Eye (tissue), 1 donor: ENCODE data around the gene DENND5A.
"Not testable (repeated sequence)": the region's sequence is repeated elsewhere in the genome, so short reads cannot be mapped to it uniquely, and the experiment has no call there.

Experiments used
- DNase-seq: peaks from one replicate; pipeline ENCODE4 v3.0.0-alpha.2; 2015

Gene DENND5A

GRCh38 chr11:9136741-9137140 lies 128.4 kb downstream of the DENND5A start:
- no peak for DNase-seq

GRCh38 chr11:9133956-9134355 lies 131.2 kb downstream of the DENND5A start:
- no peak for DNase-seq

- DNase-seq = no peak
Measured at GRCh38 chr11:9132203-9132878, 132.8 kb downstream of the DENND5A start.

GRCh38 chr11:9130297-9130696 lies 134.9 kb downstream of the DENND5A start:
- DNase-seq = no peak

- no peak for DNase-seq
Measured at GRCh38 chr11:9126636-9127035, 138.5 kb downstream of the DENND5A start.

- DNase-seq = no peak
Measured at GRCh38 chr11:9125185-9125886, 139.8 kb downstream of the DENND5A start.

- DNase-seq = no peak
Measured at GRCh38 chr11:9123595-9124304, 141.4 kb downstream of the DENND5A start.

GRCh38 chr11:9121469-9121796 lies 143.7 kb downstream of the DENND5A start:
- no peak for DNase-seq

GRCh38 chr11:9120664-9121468 lies 144.3 kb downstream of the DENND5A start:
- peak; percentile 20 for DNase-seq

- DNase-seq = no peak
Measured at GRCh38 chr11:9118277-9118676, 146.9 kb downstream of the DENND5A start.

- DNase-seq = no peak
Measured at GRCh38 chr11:9112075-9112474, 153.1 kb downstream of the DENND5A start.

GRCh38 chr11:9109858-9110731 lies 155.1 kb downstream of the DENND5A start:
- no peak for DNase-seq

- no peak for DNase-seq
Measured at GRCh38 chr11:9104580-9104979, 160.6 kb downstream of the DENND5A start.

GRCh38 chr11:9103542-9104276 lies 161.4 kb downstream of the DENND5A start:
- DNase-seq = no peak

- no peak for DNase-seq
Measured at GRCh38 chr11:9099617-9100016, 165.5 kb downstream of the DENND5A start.

GRCh38 chr11:9098455-9098854 lies 166.7 kb downstream of the DENND5A start:
- not testable (repeated sequence) for DNase-seq

GRCh38 chr11:9097186-9097943 lies 167.8 kb downstream of the DENND5A start:
- DNase-seq = not testable (repeated sequence)

- DNase-seq = no peak
Measured at GRCh38 chr11:9096427-9096826, 168.7 kb downstream of the DENND5A start.

- DNase-seq = no peak
Measured at GRCh38 chr11:9095421-9095820, 169.7 kb downstream of the DENND5A start.

GRCh38 chr11:9094420-9094819 lies 170.7 kb downstream of the DENND5A start:
- no peak for DNase-seq
